Erythroblast (primary cell): ENCODE data around the gene ASAP2.

Experiments used
- GATA1 ChIP-seq: IDR thresholded peaks from 2 replicates; pipeline ENCODE4 v1.6.1; 2011; ENCODE audit warnings: low read depth, mild to moderate bottlenecking, control low read depth, low read length, moderate library complexity
- POLR2A ChIP-seq: IDR thresholded peaks from 2 replicates; pipeline ENCODE4 v1.6.1; 2011; ENCODE audit warnings: mild to moderate bottlenecking, low read length

- TF ChIP-seq POLR2A: no peak
- TF ChIP-seq GATA1: no peak
Measured at GRCh38 chr2:9292426-9292825, 85.8 kb downstream of the ASAP2 start.
